HFFc6 (cell line): ENCODE measurements around the gene OR4A5. TPM values are rescaled to one million over a fixed set of nuclear protein-coding genes. Genes with fewer than 3 reads are reported as not detected.
"Not testable (repeated sequence)": the region's sequence is repeated elsewhere in the genome, so short reads cannot be mapped to it uniquely, and the experiment has no call there.

Source experiments
- DNase-seq: peaks from one replicate; pipeline ENCODE4 v3.0.0-alpha.2; 2018
- H3K27ac Mint-ChIP-seq: 2 replicates; pipeline ENCODE4 v1.8.0; 2020; ENCODE audit warnings: mild to moderate bottlenecking, mixed read lengths
- H3K27me3 Mint-ChIP-seq: 2 replicates; pipeline ENCODE4 v1.8.0; 2021; ENCODE audit warnings: mild to moderate bottlenecking, moderate library complexity, mixed read lengths; ENCODE audit not compliant: insufficient read depth
- H3K36me3 Mint-ChIP-seq: 2 replicates; pipeline ENCODE4 v1.8.0; 2021; ENCODE audit warnings: low read depth, mixed read lengths
- H3K4me1 Mint-ChIP-seq: 2 replicates; pipeline ENCODE4 v1.8.0; 2020; ENCODE audit warnings: low read depth, mixed read lengths
- H3K4me3 Mint-ChIP-seq: 2 replicates; pipeline ENCODE4 v1.8.0; 2020; ENCODE audit warnings: mild to moderate bottlenecking, moderate library complexity, mixed read lengths
- H3K9me3 Mint-ChIP-seq: 2 replicates; pipeline ENCODE4 v1.8.0; 2020; ENCODE audit warnings: mild to moderate bottlenecking, mixed read lengths
- long read RNA-seq: library from polyadenylated mRNA; unstranded; transcript quantifications from one replicate; pipeline ENCODE4 v2.0.0, GENCODE V29; 2019
- total RNA-seq, 6 experiments: library from RNA; stranded (reverse); fragmentation: NEBNext Ultra II Directional; extraction: Animal tissue kit (Norgen Biotek cat#: 25700); gene quantifications; 2 replicates in 1 of 6; 3 replicates in 5 of 6; pipeline ENCODE4 v1.2.3, GENCODE V29; 2021

The OR4A5 gene, protein sequence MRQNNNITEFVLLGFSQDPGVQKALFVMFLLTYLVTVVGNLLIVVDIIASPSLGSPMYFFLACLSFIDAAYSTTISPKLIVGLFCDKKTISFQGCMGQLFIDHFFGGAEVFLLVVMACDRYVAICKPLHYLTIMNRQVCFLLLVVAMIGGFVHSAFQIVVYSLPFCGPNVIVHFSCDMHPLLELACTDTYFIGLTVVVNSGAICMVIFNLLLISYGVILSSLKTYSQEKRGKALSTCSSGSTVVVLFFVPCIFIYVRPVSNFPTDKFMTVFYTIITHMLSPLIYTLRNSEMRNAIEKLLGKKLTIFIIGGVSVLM
- total RNA-seq: not detected
- long read RNA-seq: 0 reads

GRCh38 chr11:54706532-54706931 lies at the start of gene OR4A5:
OR4A5 (plus strand) TSS chr11:54706832; CDS start chr11:54706885, 53 bp downstream.
- H3K36me3 Mint-ChIP-seq, H3K27ac Mint-ChIP-seq, H3K27me3 Mint-ChIP-seq, DNase-seq, H3K4me1 Mint-ChIP-seq, H3K4me3 Mint-ChIP-seq: not testable (repeated sequence)
- peaks cover 44% of the 10 kb centered on the region for H3K9me3 Mint-ChIP-seq

- not testable (repeated sequence) for H3K4me3 Mint-ChIP-seq, H3K27me3 Mint-ChIP-seq, H3K36me3 Mint-ChIP-seq, H3K4me1 Mint-ChIP-seq, H3K27ac Mint-ChIP-seq, DNase-seq
- H3K9me3 Mint-ChIP-seq: peaks cover 20% of the 10 kb centered on the region
Observed at GRCh38 chr11:54720094-54720493, 13.5 kb downstream of the OR4A5 start.

Other genes with a start within 250 kb of the OR4A5 start
- gene OR4C46, start 102.8 kb upstream of the OR4A5 start, total RNA-seq: not detected